NCI-H2107 treated with DMSO at 0.1 percent for 48 hours (cell line): ENCODE results near the gene SAMD11.

Experiments used
- DNase-seq: peaks from one replicate; lab custom pipeline; 2025; ENCODE audit not compliant: unreplicated experiment; lab: John Stamatoyannopoulos, UW

Gene SAMD11

GRCh38 chr1:992362-992761 lies 68.6 kb downstream of the SAMD11 start:
- no peak for DNase-seq

GRCh38 chr1:993379-993995 lies 69.8 kb downstream of the SAMD11 start:
- DNase-seq = no peak
